HEK293T (cell line): Measurements from ENCODE around the gene N4BP2L1.
"Not testable (repeated sequence)": the region's sequence is repeated elsewhere in the genome, so short reads cannot be mapped to it uniquely, and the experiment has no call there.

Experiments used
- ARNT ChIP-seq: fragments of 450-650 bp; IDR thresholded peaks from 2 replicates; pipeline ENCODE4 v1.6.1; 2017; ENCODE audit warnings: mild to moderate bottlenecking
- ELF4 ChIP-seq: fragments of 450-650 bp; IDR thresholded peaks from 2 replicates; pipeline ENCODE4 v1.6.1; 2017; ENCODE audit warnings: antibody characterized with exemption
- FOXK2 ChIP-seq: fragments of 450-650 bp; IDR thresholded peaks from 2 replicates; pipeline ENCODE4 v1.6.1; 2016; ENCODE audit warnings: mild to moderate bottlenecking
- FOXM1 ChIP-seq: fragments of 450-650 bp; IDR thresholded peaks from 2 replicates; pipeline ENCODE4 v1.6.1; 2017; ENCODE audit warnings: mild to moderate bottlenecking, borderline replicate concordance
- HDGF ChIP-seq: fragments of 450-650 bp; IDR thresholded peaks from 2 replicates; pipeline ENCODE4 v1.6.1; 2017; ENCODE audit warnings: antibody characterized with exemption, borderline replicate concordance
- L3MBTL2 ChIP-seq: fragments of 450-650 bp; conservative IDR thresholded peaks from 2 replicates; pipeline ENCODE4 v1.6.1; 2016; ENCODE audit warnings: mild to moderate bottlenecking
- LEF1 ChIP-seq: fragments of 450-650 bp; IDR thresholded peaks from 2 replicates; pipeline ENCODE4 v1.6.1; 2017; ENCODE audit warnings: mild to moderate bottlenecking, borderline replicate concordance
- PKNOX1 ChIP-seq: fragments of 450-650 bp; IDR thresholded peaks from 2 replicates; pipeline ENCODE4 v1.6.1; 2016
- SP1 ChIP-seq: fragments of 450-650 bp; IDR thresholded peaks from 2 replicates; pipeline ENCODE4 v1.6.1; 2017
- TARDBP ChIP-seq: fragments of 450-650 bp; IDR thresholded peaks from 2 replicates; pipeline ENCODE4 v1.6.1; 2016

- not testable (repeated sequence) for TF ChIP-seq L3MBTL2, ELF4, ARNT, PKNOX1, SP1, LEF1, FOXK2, FOXM1, TARDBP, HDGF
Observed at GRCh38 chr13:32355935-32356334, 72.0 kb downstream of the N4BP2L1 start.
